PC-3 (cell line): ENCODE measurements around the gene COL9A2. TPM values are rescaled to one million over a fixed set of nuclear protein-coding genes. Genes with fewer than 3 reads are reported as not detected.

Experiments used
- ATAC-seq: fragments of 200-7000 bp; cut with Tn5 transposase; 2 replicates; pipeline ENCODE4 v1.9.1; 2020; ENCODE audit warnings: mild to moderate bottlenecking, moderate library complexity
- BruUV-seq: library from RNA; stranded (reverse); fragments of 400-500 nt; replicated peaks from 2 replicates; lab custom pipeline; 2021; lab: Mats Ljungman, UMichigan
- CTCF ChIA-PET: fragments of 300-600 bp; sonication (Branson Sonifier 250); formaldehyde crosslinking; loops from one replicate; lab custom pipeline; 2022; ENCODE audit warnings: antibody characterized with exemption; lab: Charles Lee
- POLR2A ChIA-PET: fragments of 300-600 bp; sonication (Branson Sonifier 250); formaldehyde crosslinking; loops from one replicate; lab custom pipeline; 2022; ENCODE audit warnings: antibody characterized with exemption; ENCODE audit not compliant: unreplicated experiment; lab: Charles Lee
- DNase-seq: peaks from one replicate; pipeline ENCODE4 v3.0.0-alpha.2; 2015
- H2AFZ ChIP-seq: fragments of 300-600 bp; sonication (generic); 2 replicates; pipeline ENCODE4 v1.6.0; 2016; ENCODE audit warnings: antibody characterized with exemption, low read length
- H3F3A ChIP-seq: fragments of 300-600 bp; sonication (generic); one replicate; pipeline ENCODE4 v1.6.0; 2017; ENCODE audit warnings: antibody characterized with exemption, low read length, control low read depth, mild to moderate bottlenecking; ENCODE audit not compliant: unreplicated experiment
- H3K27ac ChIP-seq: fragments of 300-600 bp; sonication (generic); 2 replicates; pipeline ENCODE4 v1.5.1; 2016; ENCODE audit warnings: mild to moderate bottlenecking, low read length
- H3K27me3 ChIP-seq: fragments of 300-600 bp; sonication (generic); 2 replicates; pipeline ENCODE4 v1.6.1; 2016; ENCODE audit warnings: low read length, mixed read lengths
- H3K36me3 ChIP-seq: fragments of 300-600 bp; sonication (generic); 2 replicates; pipeline ENCODE4 v1.6.1; 2016; ENCODE audit warnings: low read depth, mixed run types, low read length, mixed read lengths
- H3K4me1 ChIP-seq: fragments of 300-600 bp; sonication (generic); 2 replicates; pipeline ENCODE4 v1.5.1; 2016; ENCODE audit warnings: low read length; ENCODE audit not compliant: insufficient read depth
- H3K4me2 ChIP-seq: fragments of 300-600 bp; sonication (generic); 2 replicates; pipeline ENCODE4 v1.6.0; 2016; ENCODE audit warnings: low read length
- H3K4me3 ChIP-seq: fragments of 300-600 bp; sonication (generic); 2 replicates; pipeline ENCODE4 v1.5.1; 2016; ENCODE audit warnings: mild to moderate bottlenecking, low read length, mixed read lengths
- H3K79me2 ChIP-seq: fragments of 300-600 bp; sonication (generic); 2 replicates; pipeline ENCODE4 v1.6.1; 2017; ENCODE audit warnings: low read length, mixed read lengths
- H3K9ac ChIP-seq: fragments of 300-600 bp; sonication (generic); 2 replicates; pipeline ENCODE4 v1.6.0; 2016; ENCODE audit warnings: mild to moderate bottlenecking, low read length
- H3K9me2 ChIP-seq: fragments of 300-600 bp; sonication (generic); replicated peaks from 2 replicates; pipeline ENCODE4 v1.6.1; 2016; ENCODE audit warnings: mixed run types, low read length, mixed read lengths
- H3K9me3 ChIP-seq: fragments of 300-600 bp; sonication (generic); 2 replicates; pipeline ENCODE4 v1.6.1; 2016; ENCODE audit warnings: low read length, mixed read lengths
- H4K20me1 ChIP-seq: fragments of 300-600 bp; sonication (generic); 2 replicates; pipeline ENCODE4 v1.6.1; 2016; ENCODE audit warnings: low read length, mixed read lengths
- EZH2 ChIP-seq: fragments of 300-600 bp; sonication (generic); IDR thresholded peaks from one replicate; pipeline ENCODE4 v1.6.1; 2017; ENCODE audit warnings: antibody characterized with exemption, mild to moderate bottlenecking, low read length; ENCODE audit not compliant: unreplicated experiment
- EZH2phosphoT487 ChIP-seq: fragments of 300-600 bp; sonication (generic); IDR thresholded peaks from 2 replicates; pipeline ENCODE4 v1.6.1; 2018; ENCODE audit warnings: mild to moderate bottlenecking, antibody characterized with exemption, low read length, borderline replicate concordance
- intact Hi-C: fragments of 100-400 bp; cut with micrococcal nuclease; formaldehyde crosslinking; loops from 2 replicates; pipeline ENCODE4 v1.9.0; 2023
- total RNA-seq: library from RNA; depleted of rRNA; stranded (reverse); fragments of >200 nt; gene quantifications from 2 replicates; pipeline ENCODE4 v1.2.3, GENCODE V29; 2014
- TF ChIP-seq, protein P1 (sequence below): fragments of 300-600 bp; sonication (generic); conservative IDR thresholded peaks from 2 replicates; pipeline ENCODE4 v1.5.1; 2017; ENCODE audit warnings: antibody characterized with exemption, low read depth, mild to moderate bottlenecking, low read length

Gene COL9A2
- total RNA-seq, 1 experiment from 2014 or later, result 4.4 TPM

DNA sequence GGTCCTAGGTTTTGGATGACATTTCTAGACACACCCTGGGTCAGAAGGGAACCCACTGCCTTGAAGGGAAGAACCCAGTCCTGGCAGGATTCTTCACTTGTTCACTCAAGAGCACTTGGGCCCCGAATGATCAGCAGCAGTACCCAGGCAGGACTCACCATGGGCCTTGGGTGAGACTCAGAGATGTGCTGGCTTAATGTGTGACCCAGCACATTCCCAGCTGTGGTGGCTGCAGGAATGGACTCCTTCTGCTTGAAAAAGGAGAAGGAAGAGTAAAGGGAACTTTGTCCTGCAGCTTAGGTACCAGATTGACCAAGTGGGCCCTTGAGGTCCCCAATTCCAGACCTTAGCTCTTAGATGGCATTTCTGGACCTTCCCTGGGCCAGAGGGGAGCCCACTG is 44.1 kb upstream of the COL9A2 start:
- Histone ChIP-seq H3K4me2 (no peak overlapping the region), H3F3A (no peaks in the 10 kb centered on the region), H3K4me1 (no peaks in the 10 kb centered on the region), H3K79me2 (no peaks in the 10 kb centered on the region), H3K9me3 (peaks cover 4% of the 10 kb centered on the region), H3K36me3 (no peaks in the 10 kb centered on the region), H4K20me1 (no peaks in the 10 kb centered on the region), H3K9me2 (no peaks in the 10 kb centered on the region), H3K27ac (no peak overlapping the region), H2AFZ (no peak overlapping the region), H3K4me3 (no peak overlapping the region), H3K9ac (no peak overlapping the region), H3K27me3 (no peaks in the 10 kb centered on the region)
- ATAC-seq (no peak), DNase-seq (no peak)
- BruUV-seq, result no TSS peak
- ChIA-PET CTCF (no interaction called here), POLR2A (no interaction called here)
- intact Hi-C loops, result no loop called here
- TF ChIP-seq, protein P1, sequence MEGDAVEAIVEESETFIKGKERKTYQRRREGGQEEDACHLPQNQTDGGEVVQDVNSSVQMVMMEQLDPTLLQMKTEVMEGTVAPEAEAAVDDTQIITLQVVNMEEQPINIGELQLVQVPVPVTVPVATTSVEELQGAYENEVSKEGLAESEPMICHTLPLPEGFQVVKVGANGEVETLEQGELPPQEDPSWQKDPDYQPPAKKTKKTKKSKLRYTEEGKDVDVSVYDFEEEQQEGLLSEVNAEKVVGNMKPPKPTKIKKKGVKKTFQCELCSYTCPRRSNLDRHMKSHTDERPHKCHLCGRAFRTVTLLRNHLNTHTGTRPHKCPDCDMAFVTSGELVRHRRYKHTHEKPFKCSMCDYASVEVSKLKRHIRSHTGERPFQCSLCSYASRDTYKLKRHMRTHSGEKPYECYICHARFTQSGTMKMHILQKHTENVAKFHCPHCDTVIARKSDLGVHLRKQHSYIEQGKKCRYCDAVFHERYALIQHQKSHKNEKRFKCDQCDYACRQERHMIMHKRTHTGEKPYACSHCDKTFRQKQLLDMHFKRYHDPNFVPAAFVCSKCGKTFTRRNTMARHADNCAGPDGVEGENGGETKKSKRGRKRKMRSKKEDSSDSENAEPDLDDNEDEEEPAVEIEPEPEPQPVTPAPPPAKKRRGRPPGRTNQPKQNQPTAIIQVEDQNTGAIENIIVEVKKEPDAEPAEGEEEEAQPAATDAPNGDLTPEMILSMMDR, result no peak
- TF ChIP-seq EZH2phosphoT487 (no peak), EZH2 (no peak)

DNA sequence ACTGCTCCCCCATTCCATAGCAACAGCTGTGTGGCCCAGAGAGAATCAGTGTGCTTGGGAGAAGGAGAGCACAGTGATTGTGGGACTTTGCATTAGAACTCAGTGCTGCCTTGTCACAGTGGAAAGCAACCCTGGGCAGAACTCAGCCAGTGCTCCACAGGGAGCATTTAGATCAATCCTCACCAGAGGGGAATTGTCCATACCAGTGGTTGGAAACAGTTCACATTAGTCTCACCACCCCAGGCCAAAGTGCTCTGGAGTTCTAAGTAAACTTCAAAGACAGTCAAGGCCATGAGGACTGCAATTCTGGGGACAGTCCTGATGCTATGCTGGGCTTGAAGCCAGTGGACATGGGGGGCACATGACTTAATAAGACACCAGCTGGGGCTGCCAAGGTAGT is 43.5 kb upstream of the COL9A2 start:
- H3K36me3 ChIP-seq, result no peaks in the 10 kb centered on the region
- no TSS peak for BruUV-seq

DNA sequence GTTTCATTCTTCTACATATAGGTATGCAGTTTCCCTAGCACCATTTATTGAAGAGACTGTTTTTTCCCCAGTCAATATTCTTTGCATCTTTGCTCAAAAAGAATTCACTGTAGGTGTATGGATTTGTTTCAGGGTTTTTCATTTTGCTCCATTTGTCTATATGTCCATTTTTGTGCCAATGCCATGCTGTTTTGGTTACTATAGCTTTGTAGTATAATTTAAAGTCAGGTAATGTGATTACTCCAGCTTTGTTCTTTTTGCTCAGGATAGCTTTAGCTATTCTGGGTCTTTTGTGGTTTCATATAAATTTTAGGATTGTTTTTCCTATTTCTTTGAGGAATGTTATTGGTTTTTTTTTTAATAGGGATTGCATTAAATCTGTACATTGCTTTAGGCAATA is 40.5 kb upstream of the COL9A2 start:
- Histone ChIP-seq H3K79me2 (no peaks in the 10 kb centered on the region), H3K9me3 (peaks cover 4% of the 10 kb centered on the region), H3K4me1 (no peaks in the 10 kb centered on the region), H3K4me3 (no peak overlapping the region), H3K9ac (no peak overlapping the region), H3K4me2 (no peak overlapping the region), H3F3A (no peaks in the 10 kb centered on the region), H2AFZ (no peak overlapping the region), H3K27ac (no peak overlapping the region), H3K9me2 (no peaks in the 10 kb centered on the region), H3K36me3 (no peaks in the 10 kb centered on the region), H3K27me3 (no peaks in the 10 kb centered on the region), H4K20me1 (no peaks in the 10 kb centered on the region)
- ChIA-PET CTCF (no interaction called here), POLR2A (no interaction called here)
- DNase-seq, result no peak
- no peak for ATAC-seq
- intact Hi-C loops, result no loop called here
- no peak for TF ChIP-seq EZH2
- TF ChIP-seq EZH2phosphoT487, result no peak
- TF ChIP-seq, protein P1, result no peak
- no TSS peak for BruUV-seq

More for the DNA sequence above, 43.5 kb upstream of the COL9A2 start:
- H3K4me3 ChIP-seq, result no peak overlapping the region
- TF ChIP-seq, protein P1, result no peak
- TF ChIP-seq EZH2 (no peak), EZH2phosphoT487 (no peak)
- H3K79me2 ChIP-seq, result no peaks in the 10 kb centered on the region
- no peak overlapping the region for H3K27ac ChIP-seq
- DNase-seq (no peak), ATAC-seq (no peak)
- CTCF ChIA-PET, result no interaction called here
- H2AFZ ChIP-seq, result no peak overlapping the region
- H4K20me1 ChIP-seq, result no peaks in the 10 kb centered on the region
- H3K9me2 ChIP-seq, result no peaks in the 10 kb centered on the region
- H3K4me2 ChIP-seq, result no peak overlapping the region
- intact Hi-C loops, result no loop called here
- POLR2A ChIA-PET, result no interaction called here
- H3K4me1 ChIP-seq, result no peaks in the 10 kb centered on the region
- peaks cover 4% of the 10 kb centered on the region for H3K9me3 ChIP-seq
- no peaks in the 10 kb centered on the region for H3F3A ChIP-seq
- no peak overlapping the region for H3K9ac ChIP-seq
- no peaks in the 10 kb centered on the region for H3K27me3 ChIP-seq
